ENCODE results near the gene ADGRL1.
"Not testable (repeated sequence)": the region's sequence is repeated elsewhere in the genome, so short reads cannot be mapped to it uniquely, and the experiment has no call there.

Gene ADGRL1

DNA sequence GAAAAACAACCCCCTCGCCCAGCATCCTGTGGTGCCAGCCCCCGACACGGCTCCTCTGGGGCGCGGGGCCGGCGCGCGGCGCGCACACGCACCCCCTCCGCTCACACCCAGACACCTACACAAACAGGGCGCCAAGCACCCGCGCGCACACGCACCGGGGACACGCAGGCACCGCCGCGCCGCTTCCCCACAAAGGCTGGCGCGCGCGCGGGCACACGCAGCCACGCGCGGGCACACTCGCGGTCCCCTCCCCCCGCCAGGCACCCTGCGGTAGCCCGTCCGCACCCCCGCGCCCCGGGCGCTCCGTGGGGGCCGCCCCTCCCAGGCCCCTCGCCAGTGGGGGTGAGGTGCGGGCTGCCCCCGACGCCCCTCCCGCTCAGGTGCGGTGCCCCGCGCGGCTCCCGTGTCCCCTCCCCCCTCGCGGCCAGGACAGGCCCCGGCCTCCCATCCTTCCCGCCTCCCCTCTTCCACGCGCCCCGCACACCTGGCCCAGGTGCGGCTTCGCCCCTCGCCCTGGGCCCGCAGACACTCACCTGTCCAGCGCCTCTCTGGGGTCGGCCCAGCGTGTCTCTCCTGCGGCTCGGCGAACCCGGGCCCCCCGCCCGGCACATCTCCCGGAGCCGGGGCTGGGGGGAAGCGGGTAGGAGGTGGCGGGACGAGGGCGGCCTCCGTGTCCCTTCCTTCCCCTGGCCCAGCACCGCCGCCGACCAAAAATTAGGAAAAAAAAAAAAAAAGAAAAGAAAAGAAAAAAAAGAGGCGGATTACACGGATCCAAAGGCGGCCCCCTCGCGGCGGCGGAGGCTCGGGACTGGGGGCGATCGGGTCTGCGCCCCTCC is at the start of gene ADGRL1:
Gene ADGRL1, minus strand, starts transcription at position 718 of the 836 bp plus-strand sequence. CDS start 22,567 bp downstream, outside the sequence.
- not testable (repeated sequence) for DNase-seq (ENCODE audit: low read depth in 2 of 3, low spot score in 1 of 3)

GRCh38 chr19:14255316-14255715 is 49.3 kb upstream of the ADGRL1 start:
- DNase-seq (ENCODE audit: low read depth in 2 of 3, low spot score in 1 of 3): not testable (repeated sequence)

DNA sequence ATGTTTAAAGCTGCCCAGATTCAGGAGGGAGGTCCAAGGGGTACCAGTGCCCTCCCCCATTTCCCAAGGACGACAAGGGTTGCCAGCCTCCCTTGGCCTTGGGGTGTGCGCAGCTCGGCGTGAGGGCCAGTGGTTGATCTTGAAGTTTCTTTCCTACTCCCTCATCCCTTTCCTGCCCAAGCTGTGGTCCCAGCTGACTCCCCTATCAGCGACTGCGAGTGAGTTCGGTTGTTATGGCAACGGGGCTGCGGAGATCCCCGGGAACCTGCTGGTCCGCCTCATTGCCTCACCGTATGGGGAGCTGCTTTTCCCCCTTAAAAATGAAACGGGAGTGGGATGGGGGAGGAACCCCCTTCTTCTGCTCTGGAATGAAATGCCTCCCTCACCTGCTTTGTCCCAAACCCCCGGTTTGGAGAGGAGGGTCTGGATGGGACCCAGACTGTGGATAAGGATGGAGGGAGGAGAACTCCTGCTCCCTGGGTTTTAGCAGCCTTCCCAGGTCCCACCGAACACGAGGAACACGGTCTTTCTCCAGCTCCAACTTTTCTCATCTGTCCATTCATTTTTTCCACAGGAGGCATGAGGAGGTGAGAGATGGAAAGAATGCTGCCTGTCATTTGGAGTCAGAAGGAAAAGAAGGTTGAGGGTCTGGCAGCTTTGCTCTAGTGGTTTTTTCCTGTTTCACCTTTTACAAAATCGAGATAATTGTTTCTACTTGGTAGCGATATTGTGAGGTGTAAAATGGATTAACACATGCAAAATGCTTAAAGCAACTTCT is 48.0 kb upstream of the ADGRL1 start:
- DNase-seq (ENCODE audit: low read depth in 2 of 3, low spot score in 1 of 3): not testable (repeated sequence)

DNA sequence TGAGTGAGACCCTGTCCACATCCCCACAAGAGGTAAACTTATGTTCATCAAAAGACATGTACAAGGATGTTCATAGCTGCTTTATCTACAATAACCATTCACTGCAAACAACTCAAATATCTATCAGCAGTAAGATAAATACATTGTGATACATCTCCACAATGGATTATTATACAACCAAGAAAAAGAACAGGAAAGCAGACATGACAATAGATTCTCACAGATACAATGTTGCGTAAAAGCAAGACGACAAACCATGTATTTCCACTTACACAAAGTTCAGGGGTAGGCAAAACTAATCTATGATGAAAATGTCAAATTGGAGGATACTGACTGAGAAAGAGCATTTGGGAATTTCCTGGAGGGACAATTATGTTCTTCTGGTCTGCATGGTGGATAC is 46.2 kb upstream of the ADGRL1 start:
- DNase-seq (ENCODE audit: low read depth in 2 of 3, low spot score in 1 of 3): not testable (repeated sequence)

DNA sequence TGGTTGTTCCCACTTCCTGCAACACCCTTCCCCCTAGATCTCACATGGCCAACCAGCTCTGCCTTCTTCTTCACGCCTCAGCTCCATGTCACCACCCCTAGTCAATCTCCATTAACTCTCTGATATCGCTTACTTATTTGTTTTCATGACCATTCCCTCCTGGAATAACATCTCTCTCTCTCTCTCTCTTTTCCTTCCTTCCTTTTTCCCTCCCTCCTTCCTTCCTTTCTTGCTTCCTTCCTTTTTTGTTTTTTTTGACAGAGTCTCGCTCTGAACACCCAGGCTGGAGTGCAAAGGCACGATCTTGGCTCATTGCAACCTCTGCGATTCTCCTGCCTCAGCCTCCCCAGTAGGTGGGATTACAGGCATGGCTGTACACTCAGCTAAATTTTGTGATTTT is 44.9 kb upstream of the ADGRL1 start:
- DNase-seq (ENCODE audit: low read depth in 2 of 3, low spot score in 1 of 3): no peak

DNA sequence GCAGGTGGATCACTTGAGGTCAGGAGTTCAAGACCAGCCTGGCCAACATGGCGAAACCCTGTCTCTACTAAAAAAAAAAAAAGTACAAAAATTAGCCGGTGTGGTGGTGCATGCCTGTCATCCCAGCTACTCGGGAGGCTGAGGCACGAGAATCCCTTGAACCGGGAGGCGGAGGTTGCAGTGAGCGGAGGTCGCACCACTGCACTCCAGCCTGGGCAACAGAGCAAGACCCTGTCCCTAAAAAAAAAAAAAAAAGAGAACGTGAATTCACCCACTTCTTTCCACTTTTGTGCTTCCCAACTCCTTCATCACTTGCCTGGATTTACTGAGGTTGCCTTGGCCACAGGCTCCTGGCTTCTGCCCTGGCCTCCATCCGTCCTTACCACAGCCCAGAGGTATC is 44.3 kb upstream of the ADGRL1 start:
- DNase-seq (ENCODE audit: low read depth in 2 of 3, low spot score in 1 of 3): not testable (repeated sequence)

GRCh38 chr19:14249891-14250290 is 43.9 kb upstream of the ADGRL1 start:
- DNase-seq (ENCODE audit: low read depth in 2 of 3, low spot score in 1 of 3): not testable (repeated sequence)

DNA sequence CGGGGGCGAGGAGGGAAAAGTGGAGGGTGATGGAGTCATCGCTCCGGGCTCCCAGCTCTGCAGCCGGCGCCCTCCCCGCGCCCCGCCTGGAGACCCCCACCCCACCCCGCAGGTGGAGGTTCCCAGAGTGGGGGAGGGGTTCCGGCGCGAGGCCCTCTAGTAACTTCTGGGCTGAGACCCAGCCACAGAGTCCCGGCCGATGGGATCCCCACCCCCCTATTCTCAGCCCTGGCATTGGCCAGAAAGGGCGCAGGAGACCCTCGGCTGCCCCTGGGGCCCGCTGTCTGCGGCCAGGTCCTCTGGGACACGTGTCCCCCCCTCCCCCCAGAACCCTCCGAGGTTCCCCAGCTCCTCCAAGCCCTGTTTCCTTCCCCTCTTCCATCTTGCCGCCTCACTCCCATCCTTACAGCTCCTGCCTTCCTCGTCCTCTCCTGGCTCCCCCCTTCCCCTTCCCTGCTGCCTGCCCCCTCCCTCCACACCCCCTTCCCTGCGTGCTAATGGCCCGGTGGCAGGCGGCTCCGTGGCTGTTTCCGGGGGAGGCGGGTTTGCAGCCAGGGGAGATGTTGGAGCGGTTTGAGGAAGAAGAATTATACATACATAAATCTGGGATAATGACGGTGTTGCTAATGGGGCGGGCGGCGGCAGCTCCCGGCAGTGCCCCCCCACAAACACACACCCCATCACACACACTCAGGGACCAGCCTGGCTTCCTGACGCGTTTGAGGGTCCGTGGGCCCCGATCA is 43.2 kb upstream of the ADGRL1 start:
- DNase-seq (ENCODE audit: low read depth in 2 of 3, low spot score in 1 of 3): peak in 1 of 3 donors; percentile 14

- peak in 2 of 3 donors; percentile 30 for DNase-seq (ENCODE audit: low read depth in 2 of 3, low spot score in 1 of 3)
These were observed 42.6 kb upstream of the ADGRL1 start for GRCh38 chr19:14248578-14249011.

GRCh38 chr19:14247548-14248471 is 41.8 kb upstream of the ADGRL1 start:
- not testable (repeated sequence) for DNase-seq (ENCODE audit: low read depth in 2 of 3, low spot score in 1 of 3)

GRCh38 chr19:14247205-14247547 is 41.2 kb upstream of the ADGRL1 start:
- DNase-seq (ENCODE audit: low read depth in 2 of 3, low spot score in 1 of 3): not testable (repeated sequence)

DNA sequence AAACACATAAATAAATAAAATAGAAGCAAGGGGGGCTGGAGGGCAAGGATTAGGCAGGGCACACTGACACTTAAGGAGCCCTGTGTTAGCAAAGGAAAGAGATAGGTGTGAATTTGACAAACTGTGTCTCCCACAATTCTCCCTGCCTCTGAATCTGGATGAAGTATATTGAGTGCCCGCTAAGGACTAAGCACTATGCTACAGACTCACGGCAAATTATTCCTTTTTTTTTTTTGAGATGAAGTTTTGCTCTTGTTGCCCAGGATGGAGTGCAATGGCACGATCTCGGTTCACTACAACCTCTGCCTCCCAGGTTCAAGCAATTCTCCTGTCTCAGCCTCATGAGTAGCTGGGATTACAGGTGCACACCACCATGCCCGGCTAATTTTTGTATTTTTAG is 38.4 kb upstream of the ADGRL1 start:
- not testable (repeated sequence) for DNase-seq (ENCODE audit: low read depth in 2 of 3, low spot score in 1 of 3)

GRCh38 chr19:14243718-14244117 is 37.7 kb upstream of the ADGRL1 start:
- not testable (repeated sequence) for DNase-seq (ENCODE audit: low read depth in 2 of 3, low spot score in 1 of 3)

GRCh38 chr19:14237014-14237941 is 31.3 kb upstream of the ADGRL1 start:
- no peak for DNase-seq (ENCODE audit: low read depth in 2 of 3, low spot score in 1 of 3)

- DNase-seq (ENCODE audit: low read depth in 2 of 3, low spot score in 1 of 3): not testable (repeated sequence)
These were observed 27.0 kb upstream of the ADGRL1 start for GRCh38 chr19:14232945-14233344.

DNA sequence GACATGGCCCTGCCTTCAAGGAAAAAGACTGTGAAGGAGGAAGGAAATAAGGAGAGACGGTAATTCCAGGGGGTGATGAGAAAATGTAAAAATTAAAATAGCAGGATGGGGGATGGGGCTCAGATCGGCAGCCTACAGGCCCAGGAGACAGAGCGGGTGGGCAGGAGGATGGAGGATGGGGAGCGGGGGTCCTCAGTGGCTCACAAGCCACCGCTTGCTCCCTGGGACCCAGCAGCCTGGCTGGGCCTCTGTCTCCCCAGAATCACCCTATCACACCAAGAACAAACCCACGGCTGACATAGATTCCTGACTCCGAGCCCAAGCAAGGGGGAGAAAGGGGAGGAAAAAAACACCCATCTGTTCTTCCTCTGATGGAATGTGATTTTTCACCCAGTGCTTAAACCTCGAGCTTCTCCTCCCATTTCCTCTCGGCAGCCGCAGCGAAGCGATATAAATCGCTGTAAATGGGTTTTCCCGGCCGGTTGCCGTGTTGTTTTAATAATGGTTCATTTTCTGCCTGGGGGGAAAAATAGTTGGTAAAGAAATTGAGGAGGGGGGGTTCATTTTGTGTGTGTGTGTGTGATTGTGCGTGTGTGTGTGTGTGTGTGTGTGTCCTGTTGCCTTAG is 22.6 kb upstream of the ADGRL1 start:
- not testable (repeated sequence) for DNase-seq (ENCODE audit: low read depth in 2 of 3, low spot score in 1 of 3)

- not testable (repeated sequence) for DNase-seq (ENCODE audit: low read depth in 2 of 3, low spot score in 1 of 3)
These were observed 20.5 kb upstream of the ADGRL1 start for GRCh38 chr19:14226498-14226897.

- no peak for DNase-seq (ENCODE audit: low read depth in 2 of 3, low spot score in 1 of 3)
These were observed 16.9 kb upstream of the ADGRL1 start for GRCh38 chr19:14222886-14223285.

- peak; percentile 48 to 60 (median 52) for DNase-seq (ENCODE audit: low read depth in 2 of 3, low spot score in 1 of 3)
These were observed 15.4 kb upstream of the ADGRL1 start for GRCh38 chr19:14221345-14221744.

All from stimulated activated CD4-positive, alpha-beta T cell treated with anti-CD3 and anti-CD28 coated beads, Interleukin-12 subunit alpha, Interleukin-12 subunit beta, amount 100 ng/mL, for 48 hours (primary cell).